RKO (cell line): ENCODE data around the gene SGK2.

Source experiments
- DNase-seq: peaks from one replicate; pipeline ENCODE4 v3.0.0-alpha.2; 2016; ENCODE audit warnings: low spot score

The SGK2 gene

GRCh38 chr20:43558412-43559146 is at the start of gene SGK2:
TSS of gene SGK2 (plus strand) at chr20:43559027. CDS start at chr20:43566496, 7,469 bp downstream.
- no peak for DNase-seq

- no peak for DNase-seq
Observed at GRCh38 chr20:43511879-43512278, 46.9 kb upstream of the SGK2 start.

- no peak for DNase-seq
Observed at GRCh38 chr20:43513372-43513930, 45.4 kb upstream of the SGK2 start.

- DNase-seq: peak; percentile 97
Observed at GRCh38 chr20:43513931-43514647, 44.7 kb upstream of the SGK2 start.

GRCh38 chr20:43514648-43514999 is 44.2 kb upstream of the SGK2 start:
- no peak for DNase-seq

- DNase-seq: no peak
Observed at GRCh38 chr20:43515628-43516027, 43.2 kb upstream of the SGK2 start.

GRCh38 chr20:43516251-43516824 is 42.5 kb upstream of the SGK2 start:
- DNase-seq: no peak

GRCh38 chr20:43520074-43520630 is 38.7 kb upstream of the SGK2 start:
- DNase-seq: no peak

- DNase-seq: no peak
Observed at GRCh38 chr20:43525021-43525420, 33.8 kb upstream of the SGK2 start.

- DNase-seq: no peak
Observed at GRCh38 chr20:43528258-43528875, 30.5 kb upstream of the SGK2 start.

GRCh38 chr20:43529051-43529450 is 29.8 kb upstream of the SGK2 start:
- no peak for DNase-seq

- DNase-seq: no peak
Observed at GRCh38 chr20:43529457-43530153, 29.2 kb upstream of the SGK2 start.

- DNase-seq: peak; percentile 26
Observed at GRCh38 chr20:43530321-43531090, 28.3 kb upstream of the SGK2 start.

GRCh38 chr20:43531091-43531443 is 27.8 kb upstream of the SGK2 start:
- no peak for DNase-seq

- DNase-seq: no peak
Observed at GRCh38 chr20:43532416-43533055, 26.3 kb upstream of the SGK2 start.

GRCh38 chr20:43533060-43533459 is 25.8 kb upstream of the SGK2 start:
- peak; percentile 45 for DNase-seq

- DNase-seq: no peak
Observed at GRCh38 chr20:43534016-43534415, 24.8 kb upstream of the SGK2 start.

GRCh38 chr20:43534791-43535350 is 24.0 kb upstream of the SGK2 start:
- no peak for DNase-seq

GRCh38 chr20:43535370-43536004 is 23.3 kb upstream of the SGK2 start:
- no peak for DNase-seq
